GM12878 (cell line): ENCODE results near the gene USP12. TPM values are rescaled to one million over a fixed set of nuclear protein-coding genes. Genes with fewer than 3 reads are reported as not detected.

Experiments used
- ATAC-seq: fragments of 200-7000 bp; cut with Tn5 transposase; 3 replicates; pipeline ENCODE4 v1.9.1; 2020; ENCODE audit warnings: mild to moderate bottlenecking, moderate library complexity
- Bru-seq: library from RNA; stranded (reverse); fragments of 400-500 nt; gene quantifications from one replicate; lab custom pipeline; 2021; lab: Mats Ljungman, UMichigan
- BruChase-seq, 2 experiments: library from RNA; stranded (reverse); fragments of 400-500 nt; gene quantifications; one replicate each; lab custom pipeline; 2021; lab: Mats Ljungman, UMichigan
- BruUV-seq: library from RNA; stranded (reverse); fragments of 400-500 nt; replicated peaks from 2 replicates; lab custom pipeline; 2021; lab: Mats Ljungman, UMichigan
- CTCF ChIA-PET: fragments of 300-600 bp; sonication (Branson Sonifier 250); formaldehyde crosslinking; extraction: SDS; loops from one replicate; lab custom pipeline; 2021; ENCODE audit warnings: inconsistent platforms; lab: Yijun Ruan, JAX
- POLR2A ChIA-PET: fragments of 350-600 bp; formaldehyde crosslinking; extraction: SDS; loops from one replicate; lab custom pipeline; 2021; ENCODE audit warnings: inconsistent platforms; lab: Charles Lee
- RAD21 ChIA-PET: fragments of 300-600 bp; sonication (Branson Sonifier 250); formaldehyde crosslinking; loops from one replicate; lab custom pipeline; 2023; ENCODE audit warnings: antibody characterized with exemption; ENCODE audit not compliant: unreplicated experiment; lab: Charles Lee
- SMC1A ChIA-PET: fragments of 300-600 bp; sonication (Branson Sonifier 250); formaldehyde crosslinking; loops from one replicate; lab custom pipeline; 2023; ENCODE audit not compliant: unreplicated experiment, uncharacterized antibody; lab: Charles Lee
- DNase-seq: peaks from one replicate; pipeline ENCODE4 v3.0.0-alpha.2; 2011; ENCODE audit warnings: low read depth, low spot score
- FAIRE-seq: peaks from 3 replicates; lab custom pipeline; 2011; peaks lifted over from hg19 to GRCh38; lab: Jason Lieb, UNC
- H2AFZ ChIP-seq: 2 replicates; pipeline ENCODE4 v1.6.0; 2011; ENCODE audit warnings: low read depth, low read length, control low read depth; ENCODE audit not compliant: control insufficient read depth
- H3K27ac ChIP-seq: 2 replicates; pipeline ENCODE4 v1.5.1; 2011; ENCODE audit warnings: control low read depth; ENCODE audit not compliant: control insufficient read depth, insufficient read depth
- H3K27me3 ChIP-seq, 2 experiments: replicated peaks in 1 of 2; 2 replicates each; pipeline versions ENCODE4 v1.6.0 to v1.6.1; 2011; ENCODE audit warnings: low read length in 1 of 2; ENCODE audit not compliant: control insufficient read depth in 2 of 2, insufficient read depth in 2 of 2
- H3K36me3 ChIP-seq, 2 experiments: 2 replicates each; pipeline ENCODE4 v1.5.1; 2011; ENCODE audit warnings: low read length in 1 of 2; ENCODE audit not compliant: control insufficient read depth in 2 of 2, insufficient read depth in 2 of 2
- H3K4me1 ChIP-seq: 2 replicates; pipeline ENCODE4 v1.6.1; 2011; ENCODE audit warnings: mild to moderate bottlenecking, low read length, moderate library complexity, mixed read lengths; ENCODE audit not compliant: control insufficient read depth, insufficient read depth
- H3K4me2 ChIP-seq: 2 replicates; pipeline ENCODE4 v1.6.0; 2011; ENCODE audit warnings: control low read depth; ENCODE audit not compliant: control insufficient read depth, insufficient read depth
- H3K4me3 ChIP-seq: fragments of 200-600 bp; sonication (generic); 2 replicates; pipeline ENCODE4 v1.5.1; 2016
- H3K79me2 ChIP-seq: 2 replicates; pipeline ENCODE4 v1.6.0; 2011; ENCODE audit warnings: low read length; ENCODE audit not compliant: control insufficient read depth, insufficient read depth
- H3K9ac ChIP-seq: 2 replicates; pipeline ENCODE4 v1.8.0; 2011; ENCODE audit warnings: low read length, control low read depth, mixed read lengths; ENCODE audit not compliant: control insufficient read depth, insufficient read depth
- H3K9me3 ChIP-seq: replicated peaks from 3 replicates; pipeline ENCODE4 v1.5.1; 2011; ENCODE audit warnings: mild to moderate bottlenecking, low read length; ENCODE audit not compliant: control insufficient read depth, insufficient read depth
- H4K20me1 ChIP-seq: 2 replicates; pipeline ENCODE4 v1.6.0; 2011; ENCODE audit not compliant: control insufficient read depth, insufficient read depth
- CHD1 ChIP-seq: IDR thresholded peaks from 2 replicates; pipeline ENCODE4 v1.6.1; 2012; ENCODE audit warnings: low read depth, low read length, improper control_type of control experiment
- CTCF ChIP-seq, 3 experiments: IDR thresholded peaks in 2 of 3; conservative IDR thresholded peaks in 1 of 3; 2 replicates each; pipeline ENCODE4 v1.5.1; 2011; ENCODE audit warnings: low read depth in 3 of 3, low read length in 3 of 3, mild to moderate bottlenecking in 3 of 3, control low read depth in 2 of 3, moderate library complexity in 2 of 3, inconsistent platforms in 1 of 3, mixed read lengths in 1 of 3; ENCODE audit not compliant: control insufficient read depth in 2 of 3, insufficient read depth in 1 of 3; ENCODE audit errors: extremely low read depth in 1 of 3
- FOXM1 ChIP-seq: IDR thresholded peaks from 2 replicates; pipeline ENCODE4 v1.6.1; 2012; ENCODE audit warnings: low read depth, mild to moderate bottlenecking, inconsistent platforms, low read length, moderate library complexity
- HDGF ChIP-seq: fragments of 450-650 bp; IDR thresholded peaks from 2 replicates; pipeline ENCODE4 v1.6.1; 2016; ENCODE audit warnings: antibody characterized with exemption
- KLF5 ChIP-seq: fragments of 450-650 bp; IDR thresholded peaks from 2 replicates; pipeline ENCODE4 v1.6.1; 2014; ENCODE audit warnings: mild to moderate bottlenecking; ENCODE audit not compliant: partially characterized antibody
- NBN ChIP-seq: fragments of 450-650 bp; IDR thresholded peaks from 2 replicates; pipeline ENCODE4 v1.6.1; 2016
- POLR2A ChIP-seq: IDR thresholded peaks from 2 replicates; pipeline ENCODE4 v1.6.1; 2011; ENCODE audit warnings: low read depth, mild to moderate bottlenecking, low read length
- RELA ChIP-seq: fragments of 450-650 bp; IDR thresholded peaks from 2 replicates; pipeline ENCODE4 v1.8.0; 2014; ENCODE audit warnings: borderline replicate concordance; ENCODE audit not compliant: partially characterized antibody
- SKIL ChIP-seq: fragments of 450-650 bp; IDR thresholded peaks from 2 replicates; pipeline ENCODE4 v1.6.1; 2017; ENCODE audit warnings: mild to moderate bottlenecking, low read depth, inconsistent platforms; ENCODE audit not compliant: poor library complexity, severe bottlenecking
- ZBTB4 ChIP-seq: fragments of 450-650 bp; formaldehyde crosslinking; IDR thresholded peaks from 2 replicates; pipeline ENCODE4 v1.4.0; 2022; ENCODE audit warnings: mild to moderate bottlenecking, moderate library complexity
- WGBS: methylation state at CpG from one replicate; pipeline ENCODE4 v1.1.6; 2016; ENCODE audit warnings: low lambda C conversion rate; ENCODE audit not compliant: insufficient replicate concordance, insufficient coverage; ENCODE audit errors: missing lambda C conversion rate; 5-methylcytosine and 5-hydroxymethylcytosine counted together
- in situ Hi-C: fragments of 300-500 bp; cut with MboI; formaldehyde crosslinking; loops from 9 replicates; pipeline ENCODE4 v1.14.3; 2018; ENCODE audit warnings: mixed read lengths
- intact Hi-C: fragments of 100-400 bp; cut with micrococcal nuclease; formaldehyde crosslinking; loops from one replicate; pipeline ENCODE4 v1.14.2; 2022; ENCODE audit not compliant: unreplicated experiment
- long read RNA-seq, 2 experiments: library from polyadenylated mRNA; unstranded; transcript quantifications; one replicate each; pipeline ENCODE4 v2.0.0, GENCODE V29; 2019 to 2020
- polyA minus RNA-seq, 3 experiments: library from RNA; depleted of rRNA, polyadenylated mRNA; stranded (reverse); fragments of >200 nt; gene quantifications; 2 replicates each; pipeline ENCODE4 v1.2.3, GENCODE V29; 2011
- polyA plus RNA-seq, 11 experiments: library from polyadenylated mRNA; depleted of rRNA in 4 of 11; unstranded in 6 of 11; stranded (reverse) in 5 of 11; fragments of >200 nt; fragmentation: Nextera tagmentation in 4 of 11; fragmentation: Illumina TruSeq in 1 of 11; extraction: Ambion mirVana in 4 of 11; extraction: Trizol in 1 of 11; gene quantifications; 1 replicate in 1 of 11; 2 replicates in 10 of 11; pipeline versions ENCODE4 v1.2.1 to v1.2.3, GENCODE V29; 2011 to 2016; ENCODE audit warnings: inconsistent platforms in 2 of 11, missing spikeins in 2 of 11, low read depth in 1 of 11
- total RNA-seq, 4 experiments: library from RNA; depleted of rRNA in 3 of 4; stranded (reverse); fragments of >200 nt in 3 of 4; fragmentation: Illumina TruSeq in 1 of 4; extraction: Trizol in 1 of 4; gene quantifications; 2 replicates each; pipeline versions ENCODE4 v1.2.1 to v1.2.3, GENCODE V29; 2013 to 2021

The USP12 gene, protein sequence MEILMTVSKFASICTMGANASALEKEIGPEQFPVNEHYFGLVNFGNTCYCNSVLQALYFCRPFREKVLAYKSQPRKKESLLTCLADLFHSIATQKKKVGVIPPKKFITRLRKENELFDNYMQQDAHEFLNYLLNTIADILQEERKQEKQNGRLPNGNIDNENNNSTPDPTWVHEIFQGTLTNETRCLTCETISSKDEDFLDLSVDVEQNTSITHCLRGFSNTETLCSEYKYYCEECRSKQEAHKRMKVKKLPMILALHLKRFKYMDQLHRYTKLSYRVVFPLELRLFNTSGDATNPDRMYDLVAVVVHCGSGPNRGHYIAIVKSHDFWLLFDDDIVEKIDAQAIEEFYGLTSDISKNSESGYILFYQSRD
- 56.8 and 62.0 TPM in 2 replicates for total RNA-seq (2013; cell fraction: nucleolus; rRNA removed)
- total RNA-seq (2014; rRNA removed): 23.6 and 25.7 TPM in 2 replicates
- total RNA-seq (2014; rRNA removed; fragmentation: Illumina TruSeq; extraction: Trizol): 30.8 and 33.9 TPM in 2 replicates
- total RNA-seq (2021): 28.4 and 30.7 TPM in 2 replicates
- 16.7 TPM for polyA plus RNA-seq (2011; ENCODE audit: low read depth)
- polyA plus RNA-seq (2011; rRNA removed): 25.6 and 43.0 TPM in 2 replicates
- 6.6 and 7.8 TPM in 2 replicates for polyA plus RNA-seq (2011; cell fraction: cytosol; rRNA removed)
- polyA plus RNA-seq (2011; cell fraction: nucleus; rRNA removed): 9.3 and 10.5 TPM in 2 replicates
- 19.5 and 25.3 TPM in 2 replicates for polyA plus RNA-seq (2012)
- 32.2 and 43.5 TPM in 2 replicates for polyA plus RNA-seq (2014; fragmentation: Illumina TruSeq; extraction: Trizol)
- polyA plus RNA-seq (2014; fragmentation: Nextera tagmentation; extraction: Ambion mirVana): 1 to 10 TPM; 3.5 to 9.1 TPM
- 21.0 and 22.6 TPM in 2 replicates for polyA plus RNA-seq (2014; rRNA removed)
- polyA plus RNA-seq (2016; fragmentation: Nextera tagmentation; extraction: Ambion mirVana): 10 to 100 TPM in 1 of 2 experiments, 1 to 10 TPM in 1; 6.4 to 29.6 TPM
- 12.4 and 18.1 TPM in 2 replicates for polyA minus RNA-seq (2011; rRNA and poly(A)+ RNA removed)
- polyA minus RNA-seq (2011; cell fraction: cytosol; rRNA and poly(A)+ RNA removed): 5.6 and 8.2 TPM in 2 replicates
- 10.9 and 12.2 TPM in 2 replicates for polyA minus RNA-seq (2011; cell fraction: nucleus; rRNA and poly(A)+ RNA removed)
- percentile 93 among the genes with signal in this experiment for Bru-seq, nascent RNA
- percentile 92 among the genes with signal in this experiment for BruChase-seq, experiment 1, labeled RNA remaining after a 6-hour chase
- BruChase-seq, experiment 2, labeled RNA remaining after a 2-hour chase: percentile 93 among the genes with signal in this experiment
- long read RNA-seq, experiment 1: 0 reads
- long read RNA-seq, experiment 2, partial matches to known transcripts: 1 of 7 reads
- long read RNA-seq, experiment 2, other reads (novel, unspliced or antisense): 6 of 7 reads

- Histone ChIP-seq H3K27ac (peak within 1 kb of the TSS; percentile 89), H3K9ac (peak within 1 kb of the TSS; percentile 91), H4K20me1 (no peaks in the 10 kb centered on the region), H3K4me1 (peaks cover 13% of the 10 kb centered on the region), H3K4me2 (peak within 1 kb of the TSS; percentile 81), H2AFZ (peak within 1 kb of the TSS; percentile 47), H3K9me3 (no peaks in the 10 kb centered on the region), H3K4me3 (peak within 1 kb of the TSS; percentile 98), H3K27me3 (no peaks in the 10 kb centered on the region), H3K79me2 (peaks cover 53% of the 10 kb centered on the region), H3K36me3 (no peaks in the 10 kb centered on the region)
- FAIRE-seq (no peak), ATAC-seq (no peak), DNase-seq (no peak)
- SMC1A ChIA-PET: interaction anchor here (1.4 to 12.1 kb wide), 4 partner anchors 11 to 65 kb away, joined by 5 to 169 read pairs (median 60); no protein-coding TSS in a partner anchor
- RAD21 ChIA-PET: interaction anchor here (1.2 to 7.8 kb wide), 4 partner anchors 9 to 39 kb away, joined by 3 to 56 read pairs (median 32); no protein-coding TSS in a partner anchor
- 3% methylated on average over 12 of the region's 88 CpGs for WGBS
- BruUV-seq: no TSS peak
- CTCF ChIA-PET: interaction anchor here (1.3 to 1.9 kb wide), 2 partner anchors 39 to 99 kb away, joined by 5 to 6 read pairs; partner anchors contain the start of gene RASL11A
- POLR2A ChIA-PET: interaction anchor here (0.6 to 1.1 kb wide), 2 partner anchors 31 to 38 kb away, joined by 3 read pairs; no protein-coding TSS in a partner anchor
- intact Hi-C loops: loop anchor here (10.0 kb wide), 1 partner anchor 187 kb away; no protein-coding TSS in a partner anchor
- in situ Hi-C loops: loop anchor here (5.0 kb wide), 1 partner anchor 81 kb away; the partner anchor contains the start of gene RPL21
- TF ChIP-seq RELA (no peak), HDGF (no peak), FOXM1 (no peak), ZBTB4 (CRISPR knock-in tag) (no peak), KLF5 (no peak), CTCF (IDR thresholded peaks at IDR 0.05 in 2 of 3, conservative IDR thresholded peaks at IDR 0.05 in 1 of 3; ENCODE audit: control insufficient read depth in 2 of 3, extremely low read depth in 1 of 3, insufficient read depth in 1 of 3, low read depth in 3 of 3, low read length in 3 of 3) (peak in 2 of 3 experiments; percentile 14 to 39; a peak in 3 of 6 replicates), CHD1 (no peak), SKIL (no peak), POLR2A (peak; percentile 80), NBN (no peak)
These were observed at the start of gene USP12 for GRCh38 chr13:27171244-27171826. TSS of gene USP12 (minus strand) at chr13:27171811. CDS start at chr13:27171639, 172 bp downstream.
